Upper lobe of right lung (tissue), 1 donor: ENCODE measurements around the gene IGF1R. TPM values are rescaled to one million over a fixed set of nuclear protein-coding genes. Genes with fewer than 3 reads are reported as not detected.

Experiments used
- ATAC-seq: fragments of 200-7000 bp; cut with Tn5 transposase; one replicate; pipeline ENCODE4 v1.9.1; 2020; ENCODE audit warnings: mild to moderate bottlenecking, moderate library complexity
- DNase-seq: peaks from one replicate; pipeline ENCODE4 v3.0.0-alpha.2; 2020
- H3K27ac ChIP-seq: fragments of 200-600 bp; one replicate; pipeline ENCODE4 v1.8.0; 2022
- H3K27me3 ChIP-seq: fragments of 200-600 bp; one replicate; pipeline ENCODE4 v1.8.0; 2022; ENCODE audit warnings: mild to moderate bottlenecking
- H3K36me3 ChIP-seq: fragments of 200-600 bp; one replicate; pipeline ENCODE4 v1.8.0; 2022
- H3K4me1 ChIP-seq: fragments of 200-600 bp; one replicate; pipeline ENCODE4 v1.8.0; 2022
- H3K4me3 ChIP-seq: fragments of 200-600 bp; one replicate; pipeline ENCODE4 v1.8.0; 2022; ENCODE audit warnings: mild to moderate bottlenecking
- H3K9me3 ChIP-seq: fragments of 200-600 bp; one replicate; pipeline ENCODE4 v1.8.0; 2022
- CTCF ChIP-seq: fragments of 200-600 bp; IDR thresholded peaks from one replicate; pipeline ENCODE4 v1.8.0; 2022; ENCODE audit warnings: antibody characterized with exemption
- intact Hi-C: fragments of 100-400 bp; cut with DNase I; formaldehyde crosslinking; loops from one replicate; pipeline ENCODE4 v1.11.0; 2022
- total RNA-seq: library from RNA; stranded (reverse); fragmentation: NEBNext Ultra II Directional; extraction: Animal tissue kit (Norgen Biotek cat#: 25700); gene quantifications from one replicate; pipeline ENCODE4 v1.2.1, GENCODE V29; 2021
- donor health status: DM: no; HTN: yes; CAD: no; lungs with severe emphysema.

IGF1R gene
- total RNA-seq, 1 donor from 2014 or later = 40.0 TPM

- Histone ChIP-seq H3K36me3 (no peaks in the 10 kb centered on the region), H3K4me3 (no peak overlapping the region), H3K4me1 (peaks cover 8% of the 10 kb centered on the region), H3K9me3 (no peaks in the 10 kb centered on the region), H3K27me3 (no peaks in the 10 kb centered on the region), H3K27ac (no peak overlapping the region)
- DNase-seq = no peak
- TF ChIP-seq CTCF = no peak
- intact Hi-C loops = no loop called here
- ATAC-seq = no peak
These were observed 29.2 kb downstream of the IGF1R start for GRCh38 chr15:98677345-98678059.

DNA sequence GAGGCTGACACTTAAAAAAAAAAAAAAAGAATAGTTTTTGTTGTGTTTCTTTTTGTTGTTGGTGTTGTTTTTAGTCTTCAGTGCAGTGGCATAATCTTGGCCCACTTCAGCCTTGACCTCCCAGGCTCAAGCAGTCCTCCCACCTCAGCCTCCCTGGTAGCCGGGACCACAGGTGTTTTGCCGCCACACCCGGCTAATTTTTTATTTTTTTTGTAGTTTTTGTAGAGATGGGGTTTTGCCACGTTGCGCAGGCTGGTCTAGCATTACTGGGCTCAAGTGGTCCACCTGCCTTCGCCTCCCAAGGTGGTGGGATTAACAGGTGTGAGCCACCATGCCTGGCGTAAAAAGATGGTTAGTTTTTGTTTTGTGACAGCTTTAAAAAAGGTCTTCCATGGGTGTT, 30.1 kb downstream of the IGF1R start:
- H3K27me3 ChIP-seq = no peaks in the 10 kb centered on the region
- H3K9me3 ChIP-seq = no peaks in the 10 kb centered on the region
- TF ChIP-seq CTCF = no peak
- no peaks in the 10 kb centered on the region for H3K36me3 ChIP-seq
- ATAC-seq (no peak), DNase-seq (no peak)
- intact Hi-C loops = no loop called here
- H3K27ac ChIP-seq = no peak overlapping the region
- peaks cover 10% of the 10 kb centered on the region for H3K4me1 ChIP-seq
- no peak overlapping the region for H3K4me3 ChIP-seq

GRCh38 chr15:98681061-98681460, 32.7 kb downstream of the IGF1R start:
- Histone ChIP-seq H3K4me1 (peaks cover 23% of the 10 kb centered on the region), H3K27ac (no peak overlapping the region), H3K4me3 (no peak overlapping the region), H3K27me3 (no peaks in the 10 kb centered on the region), H3K36me3 (no peaks in the 10 kb centered on the region), H3K9me3 (no peaks in the 10 kb centered on the region)
- intact Hi-C loops = no loop called here
- ATAC-seq = no peak
- TF ChIP-seq CTCF = no peak
- DNase-seq = no peak

- no peak overlapping the region for H3K27ac ChIP-seq
- intact Hi-C loops = no loop called here
- DNase-seq (no peak), ATAC-seq (no peak)
- no peak for TF ChIP-seq CTCF
- H3K36me3 ChIP-seq = no peaks in the 10 kb centered on the region
- H3K4me3 ChIP-seq = no peak overlapping the region
- H3K27me3 ChIP-seq = no peaks in the 10 kb centered on the region
- peaks cover 23% of the 10 kb centered on the region for H3K4me1 ChIP-seq
- no peaks in the 10 kb centered on the region for H3K9me3 ChIP-seq
These were observed 34.8 kb downstream of the IGF1R start for GRCh38 chr15:98682992-98683701.

DNA sequence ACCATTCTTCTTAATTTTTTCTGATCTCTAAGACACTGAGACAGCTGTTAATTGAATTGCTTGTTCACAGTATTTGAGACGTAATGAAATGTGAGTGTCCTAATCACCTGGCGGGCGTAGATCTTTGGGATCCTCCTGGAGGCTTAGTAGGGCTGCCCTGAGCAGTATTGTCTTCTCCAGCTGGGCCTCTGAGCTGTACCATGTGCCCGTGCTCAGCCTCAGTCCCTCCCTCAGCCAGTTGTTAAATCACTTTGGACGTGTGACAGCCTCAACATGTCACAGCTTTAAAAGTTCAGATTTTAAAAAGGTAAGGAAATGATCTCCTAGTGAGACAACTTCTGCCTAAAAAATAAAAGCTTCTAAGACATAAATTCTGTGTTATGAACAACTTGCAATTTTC, 35.5 kb downstream of the IGF1R start:
- DNase-seq (no peak), ATAC-seq (no peak)
- no peak overlapping the region for H3K27ac ChIP-seq
- no peaks in the 10 kb centered on the region for H3K9me3 ChIP-seq
- no peak overlapping the region for H3K4me3 ChIP-seq
- H3K36me3 ChIP-seq = no peaks in the 10 kb centered on the region
- intact Hi-C loops = no loop called here
- no peak for TF ChIP-seq CTCF
- no peaks in the 10 kb centered on the region for H3K27me3 ChIP-seq
- peaks cover 23% of the 10 kb centered on the region for H3K4me1 ChIP-seq
